ENCODE data around the gene PRPF8. TPM values are rescaled to one million over a fixed set of nuclear protein-coding genes. Genes with fewer than 3 reads are reported as not detected.

The PRPF8 gene
- total RNA-seq, 1 donor from 2014 or later = 97.8 TPM

Other genes starting within 250 kb of the PRPF8 start
- 33.7 TPM for gene CRK, start 228.6 kb downstream of the PRPF8 start, total RNA-seq
- gene MYO1C, start 192.2 kb downstream of the PRPF8 start, total RNA-seq = 62.5 TPM
- gene INPP5K, start 168.3 kb downstream of the PRPF8 start, total RNA-seq = 11.9 TPM
- gene PITPNA, start 122.1 kb downstream of the PRPF8 start, total RNA-seq = 29.0 TPM
- 3.1 TPM for gene SLC43A2, start 56.0 kb downstream of the PRPF8 start, total RNA-seq
- gene SCARF1, start 39.1 kb downstream of the PRPF8 start, total RNA-seq = 12.5 TPM
- gene RILP, start 35.0 kb downstream of the PRPF8 start, total RNA-seq = 20.9 TPM
- 4.2 TPM for gene TLCD2, start 25.5 kb upstream of the PRPF8 start, total RNA-seq
- 27.0 TPM for gene WDR81, start 39.8 kb upstream of the PRPF8 start, total RNA-seq
- gene SERPINF2, start 58.0 kb upstream of the PRPF8 start, total RNA-seq = 1,138 TPM
- 1,041 TPM for gene SERPINF1, start 77.2 kb upstream of the PRPF8 start, total RNA-seq
- 6.4 TPM for gene SMYD4, start 145.0 kb upstream of the PRPF8 start, total RNA-seq
- gene RPA1, start 145.1 kb upstream of the PRPF8 start, total RNA-seq = 33.3 TPM